Hepatocyte (in vitro differentiated cells): ENCODE measurements around the gene SLC2A13. TPM values are rescaled to one million over a fixed set of nuclear protein-coding genes. Genes with fewer than 3 reads are reported as not detected.

Experiments
- DNase-seq: peaks from one replicate; pipeline ENCODE4 v3.0.0-alpha.2; 2016; ENCODE audit warnings: low spot score
- H2AFZ ChIP-seq: fragments of 200-600 bp; sonication (generic); 2 replicates; pipeline ENCODE4 v1.6.0; 2016; ENCODE audit warnings: antibody characterized with exemption, mild to moderate bottlenecking
- H3K27ac ChIP-seq: fragments of 200-600 bp; sonication (generic); 2 replicates; pipeline ENCODE4 v1.5.1; 2016; ENCODE audit warnings: mild to moderate bottlenecking
- H3K27me3 ChIP-seq: fragments of 200-600 bp; sonication (generic); 2 replicates; pipeline ENCODE4 v1.6.1; 2016
- H3K36me3 ChIP-seq: fragments of 200-600 bp; sonication (generic); replicated peaks from 2 replicates; pipeline ENCODE4 v1.5.1; 2016; ENCODE audit warnings: low read depth; ENCODE audit not compliant: insufficient read depth
- H3K4me1 ChIP-seq: fragments of 200-600 bp; sonication (generic); 2 replicates; pipeline ENCODE4 v1.5.1; 2016; ENCODE audit warnings: mild to moderate bottlenecking, moderate library complexity; ENCODE audit not compliant: insufficient read depth
- H3K4me2 ChIP-seq: fragments of 200-600 bp; sonication (generic); 2 replicates; pipeline ENCODE4 v1.6.0; 2016
- H3K4me3 ChIP-seq: fragments of 200-600 bp; sonication (generic); 2 replicates; pipeline ENCODE4 v1.5.1; 2016; ENCODE audit warnings: mild to moderate bottlenecking
- H3K79me2 ChIP-seq: fragments of 200-600 bp; sonication (generic); 2 replicates; pipeline ENCODE4 v1.6.0; 2017; ENCODE audit warnings: mild to moderate bottlenecking
- H3K9me2 ChIP-seq: fragments of 200-600 bp; sonication (generic); replicated peaks from 2 replicates; pipeline ENCODE4 v1.6.0; 2017; ENCODE audit warnings: mild to moderate bottlenecking; ENCODE audit not compliant: insufficient read depth
- H3K9me3 ChIP-seq: fragments of 200-600 bp; sonication (generic); 2 replicates; pipeline ENCODE4 v1.5.1; 2016; ENCODE audit warnings: low read depth, mild to moderate bottlenecking
- H4K20me1 ChIP-seq: fragments of 200-600 bp; sonication (generic); 2 replicates; pipeline ENCODE4 v1.6.0; 2016; ENCODE audit warnings: mild to moderate bottlenecking; ENCODE audit not compliant: insufficient read depth, poor library complexity, severe bottlenecking
- EZH2 ChIP-seq: fragments of 200-600 bp; sonication (generic); IDR thresholded peaks from 2 replicates; pipeline ENCODE4 v1.6.1; 2016; ENCODE audit warnings: antibody characterized with exemption, mild to moderate bottlenecking, borderline replicate concordance
- EZH2phosphoT487 ChIP-seq: fragments of 200-600 bp; sonication (generic); IDR thresholded peaks from one replicate; pipeline ENCODE4 v1.6.1; 2018; ENCODE audit warnings: antibody characterized with exemption, mild to moderate bottlenecking, low read depth, moderate library complexity; ENCODE audit not compliant: unreplicated experiment, severe bottlenecking
- WGBS: methylation state at CpG from one replicate; pipeline ENCODE4 v1.1.6; 2016; ENCODE audit warnings: low lambda C conversion rate; ENCODE audit errors: missing lambda C conversion rate; 5-methylcytosine and 5-hydroxymethylcytosine counted together
- polyA plus RNA-seq: library from polyadenylated mRNA; unstranded; fragments of >200 nt; fragmentation: Nextera tagmentation; extraction: Ambion mirVana; gene quantifications from 2 replicates; pipeline ENCODE4 v1.2.1, GENCODE V29; 2016
- total RNA-seq: library from RNA; depleted of rRNA; stranded (reverse); fragments of >200 nt; gene quantifications from 2 replicates; pipeline ENCODE4 v1.2.3, GENCODE V29; 2014
- TF ChIP-seq, protein P1 (sequence below): fragments of 200-600 bp; sonication (generic); IDR thresholded peaks from 2 replicates; pipeline ENCODE4 v1.5.1; 2016; ENCODE audit warnings: antibody characterized with exemption, mild to moderate bottlenecking; ENCODE audit not compliant: poor library complexity

The SLC2A13 gene
- total and polyA plus RNA-seq, 2 experiments from 2014 or later = 12.1 to 21.1 TPM

DNA sequence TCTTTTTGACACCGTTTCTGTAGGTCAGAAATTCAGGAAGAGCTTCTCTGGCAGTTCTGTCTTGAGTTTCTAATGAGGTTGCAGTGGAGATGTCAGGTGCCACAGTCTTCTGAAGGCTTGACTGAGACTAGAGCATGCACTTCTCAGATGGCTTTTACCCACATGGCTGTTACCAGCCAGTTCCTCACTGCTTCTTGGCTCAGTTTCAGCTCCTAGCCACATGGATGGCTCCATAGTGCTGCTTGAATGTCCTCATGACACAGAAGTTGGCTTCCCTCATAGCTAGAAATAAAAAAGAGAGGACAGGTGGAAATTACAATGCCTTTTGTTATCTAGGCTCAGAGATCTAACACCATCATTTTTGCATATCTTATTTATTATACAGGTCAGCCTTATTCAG lies 38.1 kb upstream of the SLC2A13 start:
- WGBS = 79% methylated on average over 1 of the region's 1 CpG
- H4K20me1 ChIP-seq = no peaks in the 10 kb centered on the region

DNA sequence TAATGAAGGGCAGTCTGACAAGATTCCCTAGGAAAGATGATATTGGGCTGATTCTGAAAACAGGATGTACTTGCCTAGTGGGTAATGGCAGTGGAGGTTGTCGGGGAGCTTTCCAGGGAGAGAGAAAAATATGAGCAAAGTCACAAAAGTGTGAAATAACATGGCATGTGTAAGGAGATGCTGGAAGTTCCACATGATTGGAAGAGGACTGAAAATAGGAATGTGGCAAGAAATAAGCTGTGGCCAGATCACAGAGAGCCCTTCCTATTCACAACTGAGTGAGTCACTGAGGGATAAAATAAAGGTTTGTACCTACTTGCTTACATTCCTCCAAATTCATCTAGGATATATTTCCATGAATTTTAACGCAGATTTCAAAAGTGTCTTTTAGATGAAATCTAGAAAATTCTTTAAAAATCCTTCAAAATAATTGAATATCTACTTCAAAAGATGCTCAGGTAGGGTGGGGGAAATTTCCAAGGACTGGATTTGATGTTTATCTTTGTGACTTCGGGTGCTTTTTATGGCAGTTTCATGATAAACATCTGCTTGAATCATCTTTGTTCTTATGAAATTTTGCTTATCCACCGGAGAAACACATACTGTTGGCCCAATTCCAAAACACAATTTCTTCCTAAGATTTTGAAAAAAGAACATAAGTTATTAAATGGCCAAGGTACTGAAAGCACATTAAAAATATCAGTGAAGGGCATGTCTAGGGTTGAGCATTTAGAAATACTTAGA lies 36.3 kb upstream of the SLC2A13 start:
- Histone ChIP-seq H4K20me1 (no peaks in the 10 kb centered on the region), H3K4me3 (no peak overlapping the region), H2AFZ (no peak overlapping the region), H3K9me3 (no peaks in the 10 kb centered on the region), H3K36me3 (no peaks in the 10 kb centered on the region), H3K4me1 (no peaks in the 10 kb centered on the region), H3K27ac (no peak overlapping the region), H3K79me2 (no peaks in the 10 kb centered on the region), H3K27me3 (no peaks in the 10 kb centered on the region), H3K4me2 (no peak overlapping the region), H3K9me2 (no peaks in the 10 kb centered on the region)
- TF ChIP-seq, protein P1, sequence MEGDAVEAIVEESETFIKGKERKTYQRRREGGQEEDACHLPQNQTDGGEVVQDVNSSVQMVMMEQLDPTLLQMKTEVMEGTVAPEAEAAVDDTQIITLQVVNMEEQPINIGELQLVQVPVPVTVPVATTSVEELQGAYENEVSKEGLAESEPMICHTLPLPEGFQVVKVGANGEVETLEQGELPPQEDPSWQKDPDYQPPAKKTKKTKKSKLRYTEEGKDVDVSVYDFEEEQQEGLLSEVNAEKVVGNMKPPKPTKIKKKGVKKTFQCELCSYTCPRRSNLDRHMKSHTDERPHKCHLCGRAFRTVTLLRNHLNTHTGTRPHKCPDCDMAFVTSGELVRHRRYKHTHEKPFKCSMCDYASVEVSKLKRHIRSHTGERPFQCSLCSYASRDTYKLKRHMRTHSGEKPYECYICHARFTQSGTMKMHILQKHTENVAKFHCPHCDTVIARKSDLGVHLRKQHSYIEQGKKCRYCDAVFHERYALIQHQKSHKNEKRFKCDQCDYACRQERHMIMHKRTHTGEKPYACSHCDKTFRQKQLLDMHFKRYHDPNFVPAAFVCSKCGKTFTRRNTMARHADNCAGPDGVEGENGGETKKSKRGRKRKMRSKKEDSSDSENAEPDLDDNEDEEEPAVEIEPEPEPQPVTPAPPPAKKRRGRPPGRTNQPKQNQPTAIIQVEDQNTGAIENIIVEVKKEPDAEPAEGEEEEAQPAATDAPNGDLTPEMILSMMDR = no peak
- TF ChIP-seq EZH2phosphoT487 = no peak
- no peak for TF ChIP-seq EZH2
- DNase-seq = no peak
- 60% methylated on average over 4 of the region's 4 CpGs for WGBS

More for the DNA sequence above, 38.1 kb upstream of the SLC2A13 start:
- Histone ChIP-seq H3K36me3 (no peaks in the 10 kb centered on the region), H3K27ac (no peak overlapping the region), H3K4me3 (no peak overlapping the region), H3K4me1 (no peaks in the 10 kb centered on the region), H2AFZ (no peak overlapping the region), H3K4me2 (no peak overlapping the region), H3K9me3 (no peaks in the 10 kb centered on the region), H3K9me2 (no peaks in the 10 kb centered on the region), H3K27me3 (no peaks in the 10 kb centered on the region), H3K79me2 (no peaks in the 10 kb centered on the region)
- no peak for DNase-seq
- TF ChIP-seq EZH2phosphoT487 = no peak
- no peak for TF ChIP-seq EZH2
- TF ChIP-seq, protein P1 = no peak

DNA sequence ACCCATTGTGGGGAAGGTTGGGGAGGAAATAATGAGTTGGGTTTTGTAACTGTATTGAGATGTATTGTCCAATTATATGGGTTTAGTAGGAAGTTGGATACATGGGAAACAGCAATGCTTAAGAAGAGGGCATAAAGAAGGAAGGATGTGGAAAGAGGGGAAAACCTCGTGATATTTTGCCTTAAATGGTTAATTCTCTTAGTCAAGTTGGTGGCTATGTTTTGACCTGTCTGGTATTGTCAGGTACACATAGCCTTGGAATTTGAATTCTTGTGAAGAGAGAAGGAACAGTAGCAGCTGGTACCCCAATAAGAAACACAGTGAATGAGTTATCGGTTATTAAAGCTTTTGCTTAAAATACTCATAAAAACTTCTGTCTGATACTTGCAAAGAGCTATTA lies 32.6 kb upstream of the SLC2A13 start:
- no peaks in the 10 kb centered on the region for H3K27me3 ChIP-seq
- no peaks in the 10 kb centered on the region for H3K79me2 ChIP-seq
- TF ChIP-seq EZH2 (no peak), EZH2phosphoT487 (no peak)
- TF ChIP-seq, protein P1 = no peak
- H3K36me3 ChIP-seq = no peaks in the 10 kb centered on the region
- H3K27ac ChIP-seq = no peak overlapping the region
- H3K4me3 ChIP-seq = no peak overlapping the region
- no peak overlapping the region for H3K4me2 ChIP-seq
- no peaks in the 10 kb centered on the region for H3K9me2 ChIP-seq
- no peaks in the 10 kb centered on the region for H3K4me1 ChIP-seq
- DNase-seq = no peak
- 81% methylated on average over 2 of the region's 2 CpGs for WGBS
- no peak overlapping the region for H2AFZ ChIP-seq
- no peaks in the 10 kb centered on the region for H3K9me3 ChIP-seq
- no peaks in the 10 kb centered on the region for H4K20me1 ChIP-seq
